ENCODE results near the gene CYP4F8. TPM values are rescaled to one million over a fixed set of nuclear protein-coding genes. Genes with fewer than 3 reads are reported as not detected.

CYP4F8 gene, protein sequence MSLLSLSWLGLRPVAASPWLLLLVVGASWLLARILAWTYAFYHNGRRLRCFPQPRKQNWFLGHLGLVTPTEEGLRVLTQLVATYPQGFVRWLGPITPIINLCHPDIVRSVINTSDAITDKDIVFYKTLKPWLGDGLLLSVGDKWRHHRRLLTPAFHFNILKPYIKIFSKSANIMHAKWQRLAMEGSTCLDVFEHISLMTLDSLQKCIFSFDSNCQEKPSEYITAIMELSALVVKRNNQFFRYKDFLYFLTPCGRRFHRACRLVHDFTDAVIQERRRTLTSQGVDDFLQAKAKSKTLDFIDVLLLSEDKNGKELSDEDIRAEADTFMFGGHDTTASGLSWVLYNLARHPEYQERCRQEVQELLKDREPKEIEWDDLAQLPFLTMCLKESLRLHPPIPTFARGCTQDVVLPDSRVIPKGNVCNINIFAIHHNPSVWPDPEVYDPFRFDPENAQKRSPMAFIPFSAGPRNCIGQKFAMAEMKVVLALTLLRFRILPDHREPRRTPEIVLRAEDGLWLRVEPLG
- polyA plus RNA-seq (2013) = not detected

DNA sequence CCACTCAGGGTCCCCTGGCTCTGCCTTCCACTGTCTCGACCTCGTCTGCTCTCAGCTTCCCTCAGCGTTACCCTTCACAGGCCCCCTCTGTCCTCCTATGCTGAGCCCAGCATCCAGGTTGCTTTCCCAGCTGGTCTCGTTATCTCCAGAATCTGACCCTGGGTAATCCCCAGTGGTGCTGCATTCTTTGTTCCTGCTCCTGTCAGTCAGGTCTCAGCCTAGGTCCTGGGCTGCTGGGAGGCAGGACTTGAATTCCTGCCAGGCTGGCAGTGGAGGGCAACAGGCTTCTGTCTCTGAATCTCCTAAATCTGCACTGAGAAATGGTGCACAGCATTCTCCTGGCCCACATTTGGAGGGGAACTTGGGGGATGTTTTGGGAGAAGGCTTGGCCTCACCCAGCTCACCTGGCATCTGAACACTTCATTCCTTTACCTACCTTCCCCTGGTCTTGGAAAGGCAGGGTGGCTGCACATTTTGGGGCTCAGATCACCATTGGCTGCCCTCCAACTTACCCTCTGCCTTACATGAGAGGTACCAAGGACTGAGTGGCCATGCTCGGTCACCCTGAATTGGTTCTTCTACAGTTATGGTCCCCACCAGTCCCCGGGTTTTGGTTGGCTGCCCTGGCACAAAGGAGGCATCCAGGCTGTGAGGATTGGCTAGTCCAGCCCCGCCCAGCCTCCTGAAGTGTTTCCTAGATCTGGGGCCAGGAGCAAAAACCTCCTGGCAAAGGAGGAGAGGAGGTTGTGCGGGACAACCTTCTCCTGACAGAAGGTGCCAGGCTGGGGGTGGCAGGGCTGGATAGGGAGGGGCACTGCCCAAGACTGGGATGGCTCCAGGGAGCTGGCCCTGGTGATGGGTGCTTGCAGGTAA is at the start of gene CYP4F8:
TSS of gene CYP4F8 (plus strand) at position 712 of the 873 bp plus-strand sequence. CDS start 399 bp downstream, outside the sequence.
- ChIA-PET POLR2A (no interaction called here), CTCF (no interaction called here)
- H3K27me3 ChIP-seq (replicated peaks in 2 of 5; ENCODE audit: control insufficient read depth in 4 of 5, insufficient read depth in 5 of 5, low read length in 4 of 5) = peaks cover 0 to 24% (median 0%) of the 10 kb centered on the region in 5 experiments
- H3K4me3 ChIP-seq (ENCODE audit: control insufficient read depth in 1 of 7, extremely low read depth in 1 of 7, insufficient read depth in 4 of 7, low read depth in 2 of 7, low read length in 6 of 7) = no peak within 1 kb of the TSS
- WGBS (ENCODE audit: insufficient coverage) = 75% methylated on average over 7 of the region's 8 CpGs
- no peaks in the 10 kb centered on the region for H3K36me3 ChIP-seq (ENCODE audit: control insufficient read depth in 4 of 4, insufficient read depth in 4 of 4, low read length in 3 of 4)
- H3K27ac ChIP-seq (ENCODE audit: insufficient read depth in 1 of 2, low read depth in 1 of 2, low read length in 2 of 2, poor library complexity in 1 of 2, severe bottlenecking in 2 of 2) = no peak within 1 kb of the TSS
- DNase-seq = no peak
- H3K9me3 ChIP-seq (ENCODE audit: control extremely low read depth in 1 of 5, control insufficient read depth in 4 of 5, insufficient read depth in 2 of 5, low read depth in 1 of 5, low read length in 4 of 5) = peaks cover 0 to 2% (median 0%) of the 10 kb centered on the region in 5 experiments
- no peaks in the 10 kb centered on the region for H3K4me1 ChIP-seq (ENCODE audit: control extremely low read depth in 1 of 4, control insufficient read depth in 4 of 4, insufficient read depth in 4 of 4, low read length in 3 of 4)

DNA sequence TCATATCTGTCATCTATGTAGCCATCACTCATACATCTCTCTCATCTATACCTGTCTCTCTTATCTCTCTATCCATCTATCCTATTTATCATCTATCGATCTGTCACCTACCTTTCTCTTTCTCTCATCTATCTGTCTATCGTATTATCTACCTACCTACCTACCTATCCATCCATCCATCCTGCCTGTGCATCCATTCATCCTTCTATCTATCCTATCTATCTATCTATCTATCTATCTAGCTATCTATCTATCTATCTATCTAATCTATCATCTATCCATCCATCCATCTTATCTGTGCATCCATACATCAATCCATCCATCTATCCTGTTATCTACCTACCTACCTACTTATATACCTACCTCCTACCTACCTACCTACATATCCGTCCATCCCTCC is 44.6 kb upstream of the CYP4F8 start:
- CTCF ChIA-PET = interaction anchor here (1.2 kb wide), 1 partner anchor 9 kb away, joined by 3 read pairs; no protein-coding TSS in a partner anchor
- no peak for DNase-seq
- peaks cover 0 to 4% (median 0%) of the 10 kb centered on the region in 5 experiments for H3K27me3 ChIP-seq (replicated peaks in 2 of 5; ENCODE audit: control insufficient read depth in 4 of 5, insufficient read depth in 5 of 5, low read length in 4 of 5)
- H3K27ac ChIP-seq (ENCODE audit: insufficient read depth in 1 of 2, low read depth in 1 of 2, low read length in 2 of 2, poor library complexity in 1 of 2, severe bottlenecking in 2 of 2) = no peak overlapping the region
- H3K36me3 ChIP-seq (ENCODE audit: control insufficient read depth in 4 of 4, insufficient read depth in 4 of 4, low read length in 3 of 4) = no peaks in the 10 kb centered on the region
- H3K9me3 ChIP-seq (ENCODE audit: control extremely low read depth in 1 of 5, control insufficient read depth in 4 of 5, insufficient read depth in 2 of 5, low read depth in 1 of 5, low read length in 4 of 5) = no peaks in the 10 kb centered on the region
- 95% methylated on average over 3 of the region's 3 CpGs for WGBS (ENCODE audit: insufficient coverage)
- POLR2A ChIA-PET = no interaction called here
- no peak overlapping the region for H3K4me3 ChIP-seq (ENCODE audit: control insufficient read depth in 1 of 7, extremely low read depth in 1 of 7, insufficient read depth in 4 of 7, low read depth in 2 of 7, low read length in 6 of 7)
- H3K4me1 ChIP-seq (ENCODE audit: control extremely low read depth in 1 of 4, control insufficient read depth in 4 of 4, insufficient read depth in 4 of 4, low read length in 3 of 4) = no peaks in the 10 kb centered on the region

DNA sequence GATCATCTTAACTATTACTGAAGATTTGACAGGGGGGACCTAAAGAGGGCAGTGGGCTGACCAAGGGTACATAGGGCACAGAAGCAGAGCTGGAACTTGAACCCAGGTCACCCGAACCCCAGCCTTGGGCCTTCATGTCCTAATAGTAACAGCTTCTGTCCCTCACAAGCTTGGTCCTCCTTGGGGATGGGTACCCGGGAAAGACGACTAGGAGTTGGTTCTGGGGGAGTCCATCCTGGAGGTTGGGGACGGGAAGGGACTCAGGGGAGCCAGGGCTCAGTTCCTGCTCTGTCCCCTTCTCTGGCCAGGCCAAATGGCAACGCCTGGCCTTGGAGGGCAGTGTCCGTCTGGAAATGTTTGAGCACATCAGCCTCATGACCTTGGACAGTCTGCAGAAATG is 39.6 kb upstream of the CYP4F8 start:
- ChIA-PET POLR2A (no interaction called here), CTCF (interaction anchor here (0.8 kb wide), 1 partner anchor 54 kb away, joined by 3 read pairs; no protein-coding TSS in a partner anchor)
- no peaks in the 10 kb centered on the region for H3K36me3 ChIP-seq (ENCODE audit: control insufficient read depth in 4 of 4, insufficient read depth in 4 of 4, low read length in 3 of 4)
- DNase-seq = no peak
- no peaks in the 10 kb centered on the region for H3K9me3 ChIP-seq (ENCODE audit: control extremely low read depth in 1 of 5, control insufficient read depth in 4 of 5, insufficient read depth in 2 of 5, low read depth in 1 of 5, low read length in 4 of 5)
- no peak overlapping the region for H3K4me3 ChIP-seq (ENCODE audit: control insufficient read depth in 1 of 7, extremely low read depth in 1 of 7, insufficient read depth in 4 of 7, low read depth in 2 of 7, low read length in 6 of 7)
- H3K4me1 ChIP-seq (ENCODE audit: control extremely low read depth in 1 of 4, control insufficient read depth in 4 of 4, insufficient read depth in 4 of 4, low read length in 3 of 4) = no peaks in the 10 kb centered on the region
- WGBS (ENCODE audit: insufficient coverage) = 80% methylated on average over 5 of the region's 6 CpGs
- no peak overlapping the region for H3K27ac ChIP-seq (ENCODE audit: insufficient read depth in 1 of 2, low read depth in 1 of 2, low read length in 2 of 2, poor library complexity in 1 of 2, severe bottlenecking in 2 of 2)
- peaks cover 0 to 2% (median 0%) of the 10 kb centered on the region in 5 experiments for H3K27me3 ChIP-seq (replicated peaks in 2 of 5; ENCODE audit: control insufficient read depth in 4 of 5, insufficient read depth in 5 of 5, low read length in 4 of 5)

DNA sequence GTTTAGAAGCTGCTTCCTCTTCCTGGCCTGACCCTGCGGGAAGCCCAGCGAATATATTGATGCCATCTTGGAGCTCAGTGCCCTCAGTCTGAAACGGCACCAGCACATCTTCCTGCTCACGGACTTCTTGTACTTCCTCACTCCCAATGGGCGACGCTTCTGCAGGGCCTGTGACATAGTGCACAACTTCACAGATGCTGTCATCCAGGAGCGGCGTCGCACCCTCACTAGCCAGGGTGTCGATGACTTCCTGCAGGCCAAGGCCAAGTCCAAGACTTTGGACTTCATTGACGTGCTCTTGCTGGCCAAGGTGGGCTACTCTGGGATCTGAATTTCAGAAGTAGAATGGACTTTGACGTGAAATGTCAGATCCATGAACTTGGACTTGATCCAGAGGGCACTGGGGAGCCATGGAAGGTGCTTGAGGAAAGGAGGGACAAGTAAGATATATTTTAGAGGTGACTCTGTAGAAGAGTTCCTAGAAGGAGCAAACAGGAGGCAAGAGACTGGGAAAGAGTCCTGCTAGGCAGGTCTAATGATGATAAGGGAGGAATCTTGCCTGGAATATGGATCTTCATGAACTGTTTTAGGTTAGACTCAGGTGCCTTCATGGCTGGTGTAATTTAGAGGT is 38.4 kb upstream of the CYP4F8 start:
- Histone ChIP-seq H3K27me3 (replicated peaks in 2 of 5; ENCODE audit: control insufficient read depth in 4 of 5, insufficient read depth in 5 of 5, low read length in 4 of 5) (peaks cover 0 to 5% (median 0%) of the 10 kb centered on the region in 5 experiments), H3K4me3 (ENCODE audit: control insufficient read depth in 1 of 7, extremely low read depth in 1 of 7, insufficient read depth in 4 of 7, low read depth in 2 of 7, low read length in 6 of 7) (no peak overlapping the region), H3K27ac (ENCODE audit: insufficient read depth in 1 of 2, low read depth in 1 of 2, low read length in 2 of 2, poor library complexity in 1 of 2, severe bottlenecking in 2 of 2) (no peak overlapping the region), H3K9me3 (ENCODE audit: control extremely low read depth in 1 of 5, control insufficient read depth in 4 of 5, insufficient read depth in 2 of 5, low read depth in 1 of 5, low read length in 4 of 5) (no peaks in the 10 kb centered on the region), H3K36me3 (ENCODE audit: control insufficient read depth in 4 of 4, insufficient read depth in 4 of 4, low read length in 3 of 4) (no peaks in the 10 kb centered on the region), H3K4me1 (ENCODE audit: control extremely low read depth in 1 of 4, control insufficient read depth in 4 of 4, insufficient read depth in 4 of 4, low read length in 3 of 4) (no peaks in the 10 kb centered on the region)
- ChIA-PET CTCF (no interaction called here), POLR2A (no interaction called here)
- no peak for DNase-seq
- 81% methylated on average over 12 of the region's 12 CpGs for WGBS (ENCODE audit: insufficient coverage)

DNA sequence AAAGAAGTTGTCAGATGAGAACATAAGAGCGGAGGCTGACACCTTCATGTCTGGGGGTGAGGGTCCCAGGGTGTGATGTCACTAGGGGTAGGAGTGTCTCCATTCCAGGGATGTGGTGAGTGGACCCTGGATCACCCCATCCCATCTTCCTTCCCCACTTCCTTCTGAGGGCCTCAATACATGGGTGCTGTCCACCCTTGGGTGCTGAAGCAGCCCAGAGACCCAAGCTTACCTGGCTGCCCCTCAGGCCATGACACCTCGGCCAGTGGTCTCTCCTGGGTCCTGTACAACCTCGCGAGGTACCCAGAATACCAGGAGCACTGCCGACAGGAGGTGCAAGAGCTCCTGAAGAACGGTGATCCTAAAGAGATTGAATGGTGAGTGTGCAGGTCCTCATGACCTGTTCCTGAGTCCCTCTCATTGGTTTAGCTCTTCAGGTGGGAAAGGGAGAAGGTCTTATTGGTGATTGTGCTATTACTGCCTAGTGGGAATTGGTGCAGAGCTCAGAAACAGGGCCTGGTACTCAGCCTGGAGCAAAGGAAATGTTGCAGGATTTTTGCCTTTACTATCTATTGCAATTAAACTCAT is 37.7 kb upstream of the CYP4F8 start:
- no peak overlapping the region for H3K4me3 ChIP-seq (ENCODE audit: control insufficient read depth in 1 of 7, extremely low read depth in 1 of 7, insufficient read depth in 4 of 7, low read depth in 2 of 7, low read length in 6 of 7)
- no peaks in the 10 kb centered on the region for H3K36me3 ChIP-seq (ENCODE audit: control insufficient read depth in 4 of 4, insufficient read depth in 4 of 4, low read length in 3 of 4)
- 92% methylated on average over 5 of the region's 6 CpGs for WGBS (ENCODE audit: insufficient coverage)
- H3K27ac ChIP-seq (ENCODE audit: insufficient read depth in 1 of 2, low read depth in 1 of 2, low read length in 2 of 2, poor library complexity in 1 of 2, severe bottlenecking in 2 of 2) = no peak overlapping the region
- H3K9me3 ChIP-seq (ENCODE audit: control extremely low read depth in 1 of 5, control insufficient read depth in 4 of 5, insufficient read depth in 2 of 5, low read depth in 1 of 5, low read length in 4 of 5) = no peaks in the 10 kb centered on the region
- POLR2A ChIA-PET = no interaction called here
- CTCF ChIA-PET = interaction anchor here (0.8 kb wide), 1 partner anchor 97 kb away, joined by 3 read pairs; no protein-coding TSS in a partner anchor
- no peaks in the 10 kb centered on the region for H3K4me1 ChIP-seq (ENCODE audit: control extremely low read depth in 1 of 4, control insufficient read depth in 4 of 4, insufficient read depth in 4 of 4, low read length in 3 of 4)
- peaks cover 0 to 5% (median 0%) of the 10 kb centered on the region in 5 experiments for H3K27me3 ChIP-seq (replicated peaks in 2 of 5; ENCODE audit: control insufficient read depth in 4 of 5, insufficient read depth in 5 of 5, low read length in 4 of 5)
- DNase-seq = peak in 1 of 3 donors; percentile 34

DNA sequence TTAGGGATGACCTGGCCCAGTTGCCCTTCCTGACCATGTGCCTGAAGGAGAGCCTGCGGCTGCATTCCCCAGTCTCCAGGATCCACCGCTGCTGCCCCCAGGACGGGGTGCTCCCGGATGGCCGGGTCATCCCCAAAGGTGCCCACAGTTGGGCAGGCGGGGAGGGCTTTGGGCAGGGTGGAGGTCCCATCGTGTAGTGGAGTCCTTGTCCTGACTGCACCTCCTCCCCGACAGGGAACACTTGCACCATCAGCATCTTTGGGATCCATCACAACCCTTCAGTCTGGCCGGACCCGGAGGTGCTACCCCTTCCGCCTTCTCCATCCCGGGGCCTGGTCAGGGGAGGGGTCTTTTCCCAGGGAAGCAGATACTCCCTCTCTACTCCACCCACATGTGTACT is 31.7 kb upstream of the CYP4F8 start:
- Histone ChIP-seq H3K27me3 (replicated peaks in 2 of 5; ENCODE audit: control insufficient read depth in 4 of 5, insufficient read depth in 5 of 5, low read length in 4 of 5) (peaks cover 0 to 8% (median 3%) of the 10 kb centered on the region in 5 experiments), H3K4me3 (ENCODE audit: control insufficient read depth in 1 of 7, extremely low read depth in 1 of 7, insufficient read depth in 4 of 7, low read depth in 2 of 7, low read length in 6 of 7) (no peak overlapping the region), H3K36me3 (ENCODE audit: control insufficient read depth in 4 of 4, insufficient read depth in 4 of 4, low read length in 3 of 4) (no peaks in the 10 kb centered on the region), H3K4me1 (ENCODE audit: control extremely low read depth in 1 of 4, control insufficient read depth in 4 of 4, insufficient read depth in 4 of 4, low read length in 3 of 4) (peaks cover 0 to 7% (median 2%) of the 10 kb centered on the region in 4 experiments), H3K9me3 (ENCODE audit: control extremely low read depth in 1 of 5, control insufficient read depth in 4 of 5, insufficient read depth in 2 of 5, low read depth in 1 of 5, low read length in 4 of 5) (no peaks in the 10 kb centered on the region), H3K27ac (ENCODE audit: insufficient read depth in 1 of 2, low read depth in 1 of 2, low read length in 2 of 2, poor library complexity in 1 of 2, severe bottlenecking in 2 of 2) (no peak overlapping the region)
- ChIA-PET CTCF (no interaction called here), POLR2A (no interaction called here)
- WGBS (ENCODE audit: insufficient coverage) = 83% methylated on average over 7 of the region's 12 CpGs
- no peak for DNase-seq
